Measurements from ENCODE around the gene PAXX. TPM values are rescaled to one million over a fixed set of nuclear protein-coding genes. Genes with fewer than 3 reads are reported as not detected.

The PAXX gene
- total RNA-seq, 1 experiment from 2014 or later: 89.0 TPM

DNA sequence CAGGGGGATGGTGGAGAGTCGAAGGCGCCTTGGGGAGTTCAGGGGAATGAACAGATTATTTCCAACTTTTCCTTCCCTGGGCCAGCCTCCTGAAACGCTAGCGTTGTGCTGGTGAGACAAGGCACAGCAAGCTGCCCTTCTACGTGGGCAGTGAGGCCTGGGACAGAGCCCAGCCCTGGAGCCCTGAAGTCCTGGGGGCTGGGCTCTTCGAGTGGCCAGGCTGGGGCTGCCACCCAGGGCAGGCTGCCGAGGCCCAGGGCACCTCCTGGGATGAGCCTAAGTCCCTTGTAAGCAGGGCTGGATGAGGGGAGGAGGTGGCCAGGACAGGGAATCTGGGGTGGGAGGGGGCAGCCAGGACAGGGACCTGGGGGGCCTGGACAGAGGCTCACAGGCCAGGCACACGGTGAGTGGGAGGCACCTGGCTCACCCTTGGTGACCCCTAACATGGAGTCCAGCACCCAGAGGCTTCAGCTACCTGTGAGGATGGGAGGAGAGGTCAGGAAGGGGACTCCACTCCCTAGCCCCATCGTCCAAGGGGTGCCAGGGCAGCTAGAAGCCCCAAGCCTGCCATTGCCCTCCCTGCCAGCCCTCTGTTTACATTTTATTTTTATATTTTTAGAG lies 41.5 kb upstream of the PAXX start:
- peak overlapping the region; percentile 65 to 67 for H3K4me3 ChIP-seq (replicated peaks in 1 of 2; ENCODE audit: low read depth in 1 of 2, low read length in 2 of 2)
- H3K4me2 ChIP-seq (ENCODE audit: low read length): peak overlapping the region; percentile 97
- intact Hi-C loops (cut with micrococcal nuclease): no loop called here
- no TSS peak for BruUV-seq (replicated peaks)
- H3K36me3 ChIP-seq (ENCODE audit: control insufficient read depth in 1 of 2, insufficient read depth in 2 of 2, low read length in 2 of 2): no peaks in the 10 kb centered on the region
- DNase-seq (ENCODE audit: low read depth, low spot score) (no peak), ATAC-seq (no peak)
- peak overlapping the region; percentile 94 for H3K27ac ChIP-seq (ENCODE audit: low read depth, low read length)
- no peaks in the 10 kb centered on the region for H3K27me3 ChIP-seq (ENCODE audit: insufficient read depth, low read length)
- H4K20me1 ChIP-seq (ENCODE audit: insufficient read depth): no peaks in the 10 kb centered on the region
- POLR2A ChIA-PET: interaction anchor here (0.6 to 1.0 kb wide), 2 partner anchors 27 to 60 kb away, joined by 3 to 4 read pairs; no protein-coding TSS in a partner anchor
- RAD21 ChIA-PET (ENCODE audit: low non-redundant PET in 1 of 2, low total read pairs in 2 of 2, uncharacterized antibody in 2 of 2, unreplicated experiment in 2 of 2): no interaction called here
- CTCF ChIA-PET: interaction anchor here (0.5 to 2.1 kb wide), 5 partner anchors 41 to 96 kb away, joined by 3 to 9 read pairs (median 3); no protein-coding TSS in a partner anchor
- TF ChIP-seq SRF (IDR thresholded peaks at IDR 0.05; ENCODE audit: low read depth) (no peak), ZFX (IDR thresholded peaks at IDR 0.05) (no peak), CBX3 (IDR thresholded peaks at IDR 0.05; ENCODE audit: low read depth) (no peak), SP1 (IDR thresholded peaks at IDR 0.05; ENCODE audit: low read depth) (no peak), CEBPB (IDR thresholded peaks at IDR 0.05; ENCODE audit: low read depth) (no peak), FOSL1 (IDR thresholded peaks at IDR 0.05; ENCODE audit: low read depth) (no peak), RAD21 (IDR thresholded peaks at IDR 0.05; ENCODE audit: low read depth) (no peak), EZH2 (IDR thresholded peaks at IDR 0.05) (no peak), ZNF274 (IDR thresholded peaks at IDR 0.05; ENCODE audit: low read depth, low read length) (no peak), YY1 (IDR thresholded peaks at IDR 0.05; ENCODE audit: extremely low read depth, insufficient replicate concordance, low read depth, low read length) (no peak), POLR2AphosphoS5 (IDR thresholded peaks at IDR 0.05; ENCODE audit: low read depth, low read length) (no peak), SIN3A (IDR thresholded peaks at IDR 0.05; ENCODE audit: low read depth) (no peak), POLR2A (IDR thresholded peaks at IDR 0.05; ENCODE audit: borderline replicate concordance, extremely low read depth, insufficient read depth, insufficient read length) (no peak), EGR1 (IDR thresholded peaks at IDR 0.05; ENCODE audit: low read depth) (no peak), TCF7L2 (IDR thresholded peaks at IDR 0.05; ENCODE audit: borderline replicate concordance, extremely low read depth, insufficient read depth, insufficient read length) (no peak), JUND (IDR thresholded peaks at IDR 0.05) (no peak)
- TF ChIP-seq, protein P1, sequence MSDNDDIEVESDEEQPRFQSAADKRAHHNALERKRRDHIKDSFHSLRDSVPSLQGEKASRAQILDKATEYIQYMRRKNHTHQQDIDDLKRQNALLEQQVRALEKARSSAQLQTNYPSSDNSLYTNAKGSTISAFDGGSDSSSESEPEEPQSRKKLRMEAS (IDR thresholded peaks at IDR 0.05): no peak
- TF ChIP-seq, protein P2, sequence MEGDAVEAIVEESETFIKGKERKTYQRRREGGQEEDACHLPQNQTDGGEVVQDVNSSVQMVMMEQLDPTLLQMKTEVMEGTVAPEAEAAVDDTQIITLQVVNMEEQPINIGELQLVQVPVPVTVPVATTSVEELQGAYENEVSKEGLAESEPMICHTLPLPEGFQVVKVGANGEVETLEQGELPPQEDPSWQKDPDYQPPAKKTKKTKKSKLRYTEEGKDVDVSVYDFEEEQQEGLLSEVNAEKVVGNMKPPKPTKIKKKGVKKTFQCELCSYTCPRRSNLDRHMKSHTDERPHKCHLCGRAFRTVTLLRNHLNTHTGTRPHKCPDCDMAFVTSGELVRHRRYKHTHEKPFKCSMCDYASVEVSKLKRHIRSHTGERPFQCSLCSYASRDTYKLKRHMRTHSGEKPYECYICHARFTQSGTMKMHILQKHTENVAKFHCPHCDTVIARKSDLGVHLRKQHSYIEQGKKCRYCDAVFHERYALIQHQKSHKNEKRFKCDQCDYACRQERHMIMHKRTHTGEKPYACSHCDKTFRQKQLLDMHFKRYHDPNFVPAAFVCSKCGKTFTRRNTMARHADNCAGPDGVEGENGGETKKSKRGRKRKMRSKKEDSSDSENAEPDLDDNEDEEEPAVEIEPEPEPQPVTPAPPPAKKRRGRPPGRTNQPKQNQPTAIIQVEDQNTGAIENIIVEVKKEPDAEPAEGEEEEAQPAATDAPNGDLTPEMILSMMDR (IDR thresholded peaks at IDR 0.05 in 2 of 3, conservative IDR thresholded peaks at IDR 0.05 in 1 of 3; ENCODE audit: borderline replicate concordance in 1 of 3, insufficient read depth in 1 of 3, low read depth in 2 of 3, low read length in 2 of 3): no peak
- TF ChIP-seq, protein P3, sequence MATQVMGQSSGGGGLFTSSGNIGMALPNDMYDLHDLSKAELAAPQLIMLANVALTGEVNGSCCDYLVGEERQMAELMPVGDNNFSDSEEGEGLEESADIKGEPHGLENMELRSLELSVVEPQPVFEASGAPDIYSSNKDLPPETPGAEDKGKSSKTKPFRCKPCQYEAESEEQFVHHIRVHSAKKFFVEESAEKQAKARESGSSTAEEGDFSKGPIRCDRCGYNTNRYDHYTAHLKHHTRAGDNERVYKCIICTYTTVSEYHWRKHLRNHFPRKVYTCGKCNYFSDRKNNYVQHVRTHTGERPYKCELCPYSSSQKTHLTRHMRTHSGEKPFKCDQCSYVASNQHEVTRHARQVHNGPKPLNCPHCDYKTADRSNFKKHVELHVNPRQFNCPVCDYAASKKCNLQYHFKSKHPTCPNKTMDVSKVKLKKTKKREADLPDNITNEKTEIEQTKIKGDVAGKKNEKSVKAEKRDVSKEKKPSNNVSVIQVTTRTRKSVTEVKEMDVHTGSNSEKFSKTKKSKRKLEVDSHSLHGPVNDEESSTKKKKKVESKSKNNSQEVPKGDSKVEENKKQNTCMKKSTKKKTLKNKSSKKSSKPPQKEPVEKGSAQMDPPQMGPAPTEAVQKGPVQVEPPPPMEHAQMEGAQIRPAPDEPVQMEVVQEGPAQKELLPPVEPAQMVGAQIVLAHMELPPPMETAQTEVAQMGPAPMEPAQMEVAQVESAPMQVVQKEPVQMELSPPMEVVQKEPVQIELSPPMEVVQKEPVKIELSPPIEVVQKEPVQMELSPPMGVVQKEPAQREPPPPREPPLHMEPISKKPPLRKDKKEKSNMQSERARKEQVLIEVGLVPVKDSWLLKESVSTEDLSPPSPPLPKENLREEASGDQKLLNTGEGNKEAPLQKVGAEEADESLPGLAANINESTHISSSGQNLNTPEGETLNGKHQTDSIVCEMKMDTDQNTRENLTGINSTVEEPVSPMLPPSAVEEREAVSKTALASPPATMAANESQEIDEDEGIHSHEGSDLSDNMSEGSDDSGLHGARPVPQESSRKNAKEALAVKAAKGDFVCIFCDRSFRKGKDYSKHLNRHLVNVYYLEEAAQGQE (IDR thresholded peaks at IDR 0.05; ENCODE audit: low read depth): no peak
- peak overlapping the region; percentile 78 for H3K9ac ChIP-seq (ENCODE audit: low read length)
- no peak overlapping the region for H2AFZ ChIP-seq (ENCODE audit: low read depth, low read length, poor library complexity, severe bottlenecking)
- H3K79me2 ChIP-seq (ENCODE audit: insufficient read depth, low read length): no peaks in the 10 kb centered on the region
- no peaks in the 10 kb centered on the region for H3K9me2 ChIP-seq (ENCODE audit: insufficient read depth)
- no peaks in the 10 kb centered on the region for H3K9me3 ChIP-seq (ENCODE audit: control insufficient read depth in 1 of 2, insufficient read depth in 1 of 2, low read depth in 1 of 2, low read length in 2 of 2)
- H3K4me1 ChIP-seq (ENCODE audit: control insufficient read depth in 1 of 2, insufficient read depth in 2 of 2, low read length in 2 of 2): peaks cover 20 to 40% of the 10 kb centered on the region in 2 experiments

All from HCT116 (cell line).